HCT116 (cell line): Measurements from ENCODE around the gene DENND5B. TPM values are rescaled to one million over a fixed set of nuclear protein-coding genes. Genes with fewer than 3 reads are reported as not detected.

Experiments used
- ATAC-seq: fragments of 200-7000 bp; cut with Tn5 transposase; 2 replicates; pipeline ENCODE4 v1.9.1; 2020; ENCODE audit warnings: mild to moderate bottlenecking, moderate library complexity
- BruUV-seq: library from RNA; stranded (reverse); fragments of 400-500 nt; replicated peaks from 2 replicates; lab custom pipeline; 2021; lab: Mats Ljungman, UMichigan
- CTCF ChIA-PET: fragments of 300-600 bp; sonication (Branson Sonifier 250); formaldehyde crosslinking; loops from one replicate; lab custom pipeline; 2021; ENCODE audit warnings: antibody characterized with exemption; lab: Charles Lee
- POLR2A ChIA-PET: fragments of 300-600, 350-600 bp; sonication (Branson Sonifier 250); formaldehyde crosslinking; loops from one replicate; lab custom pipeline; 2021; ENCODE audit warnings: antibody characterized with exemption; lab: Charles Lee
- RAD21 ChIA-PET, 2 experiments: fragments of 300-600 bp; sonication (Branson Sonifier 250); formaldehyde crosslinking; loops; one replicate each; lab custom pipeline; 2023; ENCODE audit warnings: low total read pairs in 2 of 2; ENCODE audit not compliant: uncharacterized antibody in 2 of 2, unreplicated experiment in 2 of 2, low non-redundant PET in 1 of 2; lab: Charles Lee
- DNase-seq: peaks from one replicate; pipeline ENCODE4 v3.0.0-alpha.2; 2010; ENCODE audit warnings: low read depth, low spot score
- H2AFZ ChIP-seq: fragments of 200-600 bp; shearing (Covaris generic), sonication (generic); 2 replicates; pipeline ENCODE4 v1.6.1; 2017; ENCODE audit warnings: low read depth, mixed run types, mixed read lengths, antibody characterized with exemption, low read length; ENCODE audit not compliant: poor library complexity, severe bottlenecking
- H3K27ac ChIP-seq: 2 replicates; pipeline ENCODE4 v1.5.1; 2012; ENCODE audit warnings: low read depth, low read length
- H3K27me3 ChIP-seq: fragments of 200-600 bp; sonication (generic); 2 replicates; pipeline ENCODE4 v1.6.1; 2016; ENCODE audit warnings: mixed run types, low read length, mixed read lengths; ENCODE audit not compliant: insufficient read depth
- H3K36me3 ChIP-seq, 2 experiments: fragments of 200-500 bp in 1 of 2; fragments of 200-600 bp in 1 of 2; sonication (Bioruptor generic) in 1 of 2; sonication (generic) in 1 of 2; 2 replicates each; pipeline versions ENCODE4 v1.5.1 to v1.6.1; 2014 to 2016; ENCODE audit warnings: low read length in 2 of 2, inconsistent platforms in 1 of 2, mixed read lengths in 1 of 2, mixed run types in 1 of 2; ENCODE audit not compliant: insufficient read depth in 2 of 2, control insufficient read depth in 1 of 2
- H3K4me1 ChIP-seq, 2 experiments: fragments of 200-600 bp in 1 of 2; sonication (generic) in 1 of 2; 2 replicates each; pipeline versions ENCODE4 v1.5.1 to v1.6.1; 2012 to 2017; ENCODE audit warnings: low read length in 2 of 2, inconsistent platforms in 1 of 2, mild to moderate bottlenecking in 1 of 2, mixed read lengths in 1 of 2, mixed run types in 1 of 2, moderate library complexity in 1 of 2; ENCODE audit not compliant: insufficient read depth in 2 of 2, control insufficient read depth in 1 of 2
- H3K4me2 ChIP-seq: fragments of 200-600 bp; sonication (generic); 2 replicates; pipeline ENCODE4 v1.6.1; 2017; ENCODE audit warnings: mixed run types, low read length, mixed read lengths
- H3K4me3 ChIP-seq, 2 experiments: fragments of 200-600 bp in 1 of 2; sonication (generic) in 1 of 2; replicated peaks in 1 of 2; 2 replicates each; pipeline ENCODE4 v1.5.1; 2011 to 2016; ENCODE audit warnings: low read length in 2 of 2, control low read depth in 1 of 2, low read depth in 1 of 2, mild to moderate bottlenecking in 1 of 2, mixed read lengths in 1 of 2, mixed run types in 1 of 2
- H3K79me2 ChIP-seq: fragments of 200-600 bp; sonication (generic); 2 replicates; pipeline ENCODE4 v1.6.1; 2017; ENCODE audit warnings: mild to moderate bottlenecking, mixed run types, low read length, moderate library complexity, mixed read lengths; ENCODE audit not compliant: insufficient read depth
- H3K9ac ChIP-seq: fragments of 200-600 bp; sonication (generic); 2 replicates; pipeline ENCODE4 v1.6.1; 2016; ENCODE audit warnings: low read length, mixed read lengths
- H3K9me2 ChIP-seq: fragments of 200-600 bp; sonication (generic), shearing (Covaris generic); 2 replicates; pipeline ENCODE4 v1.6.1; 2017; ENCODE audit warnings: mixed run types, mild to moderate bottlenecking, moderate library complexity; ENCODE audit not compliant: insufficient read depth
- H3K9me3 ChIP-seq, 2 experiments: fragments of 200-500 bp in 1 of 2; fragments of 200-600 bp in 1 of 2; sonication (Bioruptor generic) in 1 of 2; sonication (generic) in 1 of 2; 2 replicates each; pipeline ENCODE4 v1.6.1; 2014 to 2017; ENCODE audit warnings: low read length in 2 of 2, mixed read lengths in 2 of 2, inconsistent platforms in 1 of 2, low read depth in 1 of 2, mild to moderate bottlenecking in 1 of 2, mixed run types in 1 of 2, moderate library complexity in 1 of 2; ENCODE audit not compliant: control insufficient read depth in 1 of 2, insufficient read depth in 1 of 2
- H4K20me1 ChIP-seq: fragments of 200-600 bp; sonication (generic), shearing (Covaris generic); 2 replicates; pipeline ENCODE4 v1.6.1; 2017; ENCODE audit warnings: mixed run types, mild to moderate bottlenecking, moderate library complexity; ENCODE audit not compliant: insufficient read depth
- ATF3 ChIP-seq: IDR thresholded peaks from 2 replicates; pipeline ENCODE4 v1.6.1; 2012
- JUND ChIP-seq: IDR thresholded peaks from 2 replicates; pipeline ENCODE4 v1.6.1; 2012
- RAD21 ChIP-seq: IDR thresholded peaks from 2 replicates; pipeline ENCODE4 v1.6.1; 2012; ENCODE audit warnings: low read depth, mild to moderate bottlenecking
- REST ChIP-seq: IDR thresholded peaks from 2 replicates; pipeline ENCODE4 v1.6.1; 2012; ENCODE audit warnings: low read depth
- YY1 ChIP-seq: IDR thresholded peaks from 2 replicates; pipeline ENCODE4 v1.6.1; 2011; ENCODE audit warnings: low read length, low read depth, moderate library complexity, mild to moderate bottlenecking; ENCODE audit not compliant: insufficient replicate concordance; ENCODE audit errors: extremely low read depth
- intact Hi-C: fragments of 100-400 bp; cut with micrococcal nuclease; formaldehyde crosslinking; loops from 2 replicates; pipeline ENCODE4 v1.10.0; 2022
- total RNA-seq: library from RNA; stranded (reverse); gene quantifications from one replicate; pipeline ENCODE4 v1.2.1, GENCODE V29; 2021; ENCODE audit not compliant: unreplicated experiment

DENND5B gene
- total RNA-seq, 1 experiment from 2014 or later, result 19.2 TPM

GRCh38 chr12:31440134-31440533, 150.8 kb downstream of the DENND5B start:
- no peak for DNase-seq
- no peak overlapping the region for H3K4me3 ChIP-seq

More at GRCh38 chr12:31440134-31440533, 150.8 kb downstream of the DENND5B start:
- intact Hi-C loops, result no loop called here
- Histone ChIP-seq H3K9me2 (no peaks in the 10 kb centered on the region), H3K79me2 (no peaks in the 10 kb centered on the region), H3K27me3 (no peaks in the 10 kb centered on the region), H3K36me3 (0 out of 4 replicates have a peak, but pooled peaks cover 0 to 2% of the 10 kb centered on the region in 2 experiments), H2AFZ (no peak overlapping the region)
- POLR2A ChIA-PET, result no interaction called here
- TF ChIP-seq REST, result no peak
- no peak for TF ChIP-seq ATF3
- TF ChIP-seq YY1, result no peak
- TF ChIP-seq JUND, result no peak
- TF ChIP-seq RAD21, result no peak
- TF ChIP-seq, all 23 proteins: peak for 0
- H4K20me1 ChIP-seq, result no peaks in the 10 kb centered on the region
- ChIA-PET CTCF (no interaction called here), RAD21 (no interaction called here)
- no peak; the same call in 1 of the 2 replicates for ATAC-seq
- H3K9me3 ChIP-seq, result no peaks in the 10 kb centered on the region
- no peak overlapping the region for H3K4me2 ChIP-seq
- BruUV-seq, result no TSS peak
- H3K27ac ChIP-seq, result no peak overlapping the region
- no peaks in the 10 kb centered on the region for H3K4me1 ChIP-seq
- H3K9ac ChIP-seq, result no peak overlapping the region
